Vagina (tissue), 2 donors: ENCODE results near the gene NEK11. TPM values are rescaled to one million over a fixed set of nuclear protein-coding genes. Genes with fewer than 3 reads are reported as not detected.

Experiments used
- DNase-seq, 2 donors: peaks; one replicate each; pipeline ENCODE4 v3.0.0-alpha.2; 2017; ENCODE audit errors: extremely low spot score in 2 of 2
- H3K27ac ChIP-seq: fragments of 200-600 bp; sonication (generic); one replicate; pipeline ENCODE4 v1.5.1; 2019
- H3K27me3 ChIP-seq: fragments of 200-600 bp; sonication (generic); one replicate; pipeline ENCODE4 v1.5.1; 2019
- H3K36me3 ChIP-seq, 2 donors: fragments of 200-600 bp; sonication (generic); one replicate each; pipeline ENCODE4 v1.5.1; 2017 to 2019
- H3K4me1 ChIP-seq: fragments of 200-600 bp; sonication (generic); one replicate; pipeline ENCODE4 v1.5.1; 2019
- H3K4me3 ChIP-seq, 2 donors: fragments of 200-600 bp; sonication (generic); 1 replicate in 1 of 2; 2 replicates in 1 of 2; pipeline ENCODE4 v1.5.1; 2016 to 2019
- H3K9me3 ChIP-seq: fragments of 200-600 bp; sonication (generic); one replicate; pipeline ENCODE4 v1.5.1; 2019
- CTCF ChIP-seq, 3 experiments: fragments of 450-650 bp in 2 of 3; fragments of 200-600 bp in 1 of 3; sonication (generic) in 1 of 3; IDR thresholded peaks; one replicate each; pipeline ENCODE4 v1.5.1; 2017 to 2019; ENCODE audit warnings: antibody characterized with exemption in 3 of 3, mild to moderate bottlenecking in 2 of 3, moderate library complexity in 2 of 3
- POLR2A ChIP-seq, 2 donors: fragments of 450-650 bp; IDR thresholded peaks; one replicate each; pipeline ENCODE4 v1.6.1; 2017; ENCODE audit warnings: antibody characterized with exemption in 2 of 2, mild to moderate bottlenecking in 2 of 2, moderate library complexity in 2 of 2
- POLR2AphosphoS5 ChIP-seq, 2 donors: sonication (generic); formaldehyde crosslinking; IDR thresholded peaks; one replicate each; pipeline ENCODE4 v1.9.0; 2017; ENCODE audit warnings: antibody characterized with exemption in 2 of 2, mild to moderate bottlenecking in 2 of 2, low read depth in 1 of 2; ENCODE audit not compliant: insufficient read depth in 1 of 2
- intact Hi-C: fragments of 100-400 bp; cut with DNase I; formaldehyde crosslinking; loops from one replicate; pipeline ENCODE4 v1.15.1; 2023
- total RNA-seq: library from RNA; depleted of rRNA; stranded (reverse); fragments of >200 nt; gene quantifications from one replicate; pipeline ENCODE4 v1.2.3, GENCODE V29; 2016

NEK11 gene
- total RNA-seq, 1 donor from 2014 or later: 8.6 TPM

GRCh38 chr3:131143802-131144201, 117.1 kb downstream of the NEK11 start:
- Histone ChIP-seq H3K4me3 (no peak overlapping the region), H3K4me1 (no peaks in the 10 kb centered on the region), H3K27me3 (no peaks in the 10 kb centered on the region), H3K9me3 (no peaks in the 10 kb centered on the region), H3K27ac (no peak overlapping the region), H3K36me3 (no peaks in the 10 kb centered on the region)
- no peak for DNase-seq
- TF ChIP-seq CTCF (IDR thresholded peaks at IDR 0.05): no peak
- TF ChIP-seq POLR2AphosphoS5 (IDR thresholded peaks at IDR 0.05; ENCODE audit: insufficient read depth in 1 of 2, low read depth in 1 of 2): no peak
- TF ChIP-seq POLR2A (IDR thresholded peaks at IDR 0.05): no peak
- intact Hi-C loops: no loop called here

GRCh38 chr3:131147534-131147933, 120.9 kb downstream of the NEK11 start:
- Histone ChIP-seq H3K4me3 (no peak overlapping the region), H3K36me3 (no peaks in the 10 kb centered on the region), H3K27ac (no peak overlapping the region), H3K9me3 (no peaks in the 10 kb centered on the region), H3K27me3 (no peaks in the 10 kb centered on the region), H3K4me1 (no peaks in the 10 kb centered on the region)
- no peak for DNase-seq
- intact Hi-C loops: no loop called here
- TF ChIP-seq CTCF (IDR thresholded peaks at IDR 0.05) (no peak), POLR2AphosphoS5 (IDR thresholded peaks at IDR 0.05; ENCODE audit: insufficient read depth in 1 of 2, low read depth in 1 of 2) (no peak), POLR2A (IDR thresholded peaks at IDR 0.05) (no peak)

GRCh38 chr3:131158434-131158833, 131.8 kb downstream of the NEK11 start:
- no peak overlapping the region for H3K4me3 ChIP-seq
- no peaks in the 10 kb centered on the region for H3K27me3 ChIP-seq
- H3K36me3 ChIP-seq: no peaks in the 10 kb centered on the region
- no peak overlapping the region for H3K27ac ChIP-seq
- no peak for DNase-seq
- H3K9me3 ChIP-seq: no peaks in the 10 kb centered on the region
- no peaks in the 10 kb centered on the region for H3K4me1 ChIP-seq
- intact Hi-C loops: no loop called here
- TF ChIP-seq POLR2AphosphoS5 (IDR thresholded peaks at IDR 0.05; ENCODE audit: insufficient read depth in 1 of 2, low read depth in 1 of 2) (no peak), CTCF (IDR thresholded peaks at IDR 0.05) (no peak), POLR2A (IDR thresholded peaks at IDR 0.05) (no peak)

GRCh38 chr3:131162516-131162915, 135.8 kb downstream of the NEK11 start:
- DNase-seq: no peak
- no peaks in the 10 kb centered on the region for H3K36me3 ChIP-seq
- H3K4me1 ChIP-seq: no peaks in the 10 kb centered on the region
- intact Hi-C loops: no loop called here
- H3K9me3 ChIP-seq: no peaks in the 10 kb centered on the region
- H3K27ac ChIP-seq: no peak overlapping the region
- TF ChIP-seq POLR2AphosphoS5 (IDR thresholded peaks at IDR 0.05; ENCODE audit: insufficient read depth in 1 of 2, low read depth in 1 of 2) (no peak), POLR2A (IDR thresholded peaks at IDR 0.05) (no peak), CTCF (IDR thresholded peaks at IDR 0.05) (no peak)
- H3K27me3 ChIP-seq: no peaks in the 10 kb centered on the region
- no peak overlapping the region for H3K4me3 ChIP-seq

- Histone ChIP-seq H3K9me3 (no peaks in the 10 kb centered on the region), H3K27ac (no peak overlapping the region), H3K4me3 (no peak overlapping the region), H3K4me1 (no peaks in the 10 kb centered on the region), H3K36me3 (no peaks in the 10 kb centered on the region), H3K27me3 (no peaks in the 10 kb centered on the region)
- intact Hi-C loops: no loop called here
- DNase-seq: no peak
- TF ChIP-seq POLR2AphosphoS5 (IDR thresholded peaks at IDR 0.05; ENCODE audit: insufficient read depth in 1 of 2, low read depth in 1 of 2) (no peak), CTCF (IDR thresholded peaks at IDR 0.05) (no peak), POLR2A (IDR thresholded peaks at IDR 0.05) (no peak)
Measured at GRCh38 chr3:131167867-131168266, 141.2 kb downstream of the NEK11 start.
